Measurements from ENCODE around the gene GLIS1. TPM values are rescaled to one million over a fixed set of nuclear protein-coding genes. Genes with fewer than 3 reads are reported as not detected.

GLIS1 gene
- total RNA-seq, 1 donor from 2014 or later = 1.6 TPM

GRCh38 chr1:53484705-53485477, 254.1 kb downstream of the GLIS1 start:
- no peak for TF ChIP-seq CTCF (IDR thresholded peaks at IDR 0.05; ENCODE audit: unreplicated experiment)
- Mint-ChIP-seq H3K36me3 (no peaks in the 10 kb centered on the region), H3K9me3 (no peaks in the 10 kb centered on the region), H3K27ac (no peak overlapping the region), H3K4me3 (no peak overlapping the region), H3K4me1 (peaks cover 4% of the 10 kb centered on the region), H3K27me3 (ENCODE audit: low read depth) (peaks cover 55% of the 10 kb centered on the region)
- no peak for DNase-seq (ENCODE audit: low spot score in 2 of 2, unreplicated experiment in 2 of 2)

- no peaks in the 10 kb centered on the region for H3K36me3 Mint-ChIP-seq
- no peak for DNase-seq (ENCODE audit: low spot score in 2 of 2, unreplicated experiment in 2 of 2)
- no peak for TF ChIP-seq CTCF (IDR thresholded peaks at IDR 0.05; ENCODE audit: unreplicated experiment)
- no peaks in the 10 kb centered on the region for H3K9me3 Mint-ChIP-seq
- no peak overlapping the region for H3K27ac Mint-ChIP-seq
- H3K4me1 Mint-ChIP-seq = peaks cover 4% of the 10 kb centered on the region
- H3K4me3 Mint-ChIP-seq = no peak overlapping the region
- peaks cover 50% of the 10 kb centered on the region for H3K27me3 Mint-ChIP-seq (ENCODE audit: low read depth)
Measured at GRCh38 chr1:53483656-53484055, 255.3 kb downstream of the GLIS1 start.

GRCh38 chr1:53483170-53483569, 255.8 kb downstream of the GLIS1 start:
- Mint-ChIP-seq H3K27me3 (ENCODE audit: low read depth) (peaks cover 47% of the 10 kb centered on the region), H3K4me1 (peaks cover 4% of the 10 kb centered on the region), H3K9me3 (no peaks in the 10 kb centered on the region), H3K36me3 (no peaks in the 10 kb centered on the region), H3K27ac (no peak overlapping the region), H3K4me3 (no peak overlapping the region)
- no peak for DNase-seq (ENCODE audit: low spot score in 2 of 2, unreplicated experiment in 2 of 2)
- no peak for TF ChIP-seq CTCF (IDR thresholded peaks at IDR 0.05; ENCODE audit: unreplicated experiment)

GRCh38 chr1:53482441-53483153, 256.4 kb downstream of the GLIS1 start:
- no peaks in the 10 kb centered on the region for H3K36me3 Mint-ChIP-seq
- peaks cover 42% of the 10 kb centered on the region for H3K27me3 Mint-ChIP-seq (ENCODE audit: low read depth)
- no peak overlapping the region for H3K4me3 Mint-ChIP-seq
- H3K27ac Mint-ChIP-seq = no peak overlapping the region
- no peak for DNase-seq (ENCODE audit: low spot score in 2 of 2, unreplicated experiment in 2 of 2)
- TF ChIP-seq CTCF (IDR thresholded peaks at IDR 0.05; ENCODE audit: unreplicated experiment) = no peak
- H3K9me3 Mint-ChIP-seq = no peaks in the 10 kb centered on the region
- H3K4me1 Mint-ChIP-seq = peaks cover 10% of the 10 kb centered on the region

GRCh38 chr1:53481456-53481855, 257.5 kb downstream of the GLIS1 start:
- peaks cover 14% of the 10 kb centered on the region for H3K4me1 Mint-ChIP-seq
- no peaks in the 10 kb centered on the region for H3K9me3 Mint-ChIP-seq
- no peaks in the 10 kb centered on the region for H3K36me3 Mint-ChIP-seq
- no peak overlapping the region for H3K27ac Mint-ChIP-seq
- peaks cover 40% of the 10 kb centered on the region for H3K27me3 Mint-ChIP-seq (ENCODE audit: low read depth)
- DNase-seq (ENCODE audit: low spot score in 2 of 2, unreplicated experiment in 2 of 2) = no peak
- no peak overlapping the region for H3K4me3 Mint-ChIP-seq
- no peak for TF ChIP-seq CTCF (IDR thresholded peaks at IDR 0.05; ENCODE audit: unreplicated experiment)

All from mesothelial cell of epicardium (in vitro differentiated cells).